ENCODE data around the gene RPTOR.

Gene RPTOR

GRCh38 chr17:80774643-80775281 lies 230.1 kb downstream of the RPTOR start:
- Histone ChIP-seq H2BK15ac (ENCODE audit: low read length) (no peak overlapping the region), H3K4me1 (ENCODE audit: control insufficient read depth in 2 of 2, insufficient read depth in 1 of 2, low read depth in 1 of 2, low read length in 2 of 2) (peaks cover 0 to 2% of the 10 kb centered on the region in 2 donors), H3K18ac (ENCODE audit: low read length) (peak overlapping the region; percentile 27), H3K9ac (ENCODE audit: low read depth, low read length, poor library complexity) (no peak overlapping the region), H2AFZ (ENCODE audit: low read length) (no peak overlapping the region), H3K27me3 (ENCODE audit: control insufficient read depth in 3 of 3, insufficient read depth in 3 of 3, low read depth in 1 of 3, low read length in 3 of 3) (no peaks in the 10 kb centered on the region), H3K79me1 (ENCODE audit: low read depth, low read length) (no peaks in the 10 kb centered on the region), H2BK5ac (ENCODE audit: low read length) (no peak overlapping the region), H3K4me2 (ENCODE audit: insufficient read depth, low read length, poor library complexity, severe bottlenecking) (no peak overlapping the region), H2AK5ac (ENCODE audit: low read depth, low read length) (no peak overlapping the region), H4K91ac (ENCODE audit: low read depth, low read length, poor library complexity) (no peak overlapping the region), H3K36me3 (replicated peaks in 1 of 2; ENCODE audit: control insufficient read depth in 2 of 2, insufficient read depth in 2 of 2, low read length in 2 of 2) (peaks cover 0 to 5% of the 10 kb centered on the region in 2 donors), H3K27ac (replicated peaks; ENCODE audit: low read length) (no peak overlapping the region), H2BK12ac (ENCODE audit: low read length) (no peak overlapping the region), H3K23ac (ENCODE audit: low read depth, low read length, poor library complexity) (peak overlapping the region; percentile 34), H2BK120ac (ENCODE audit: low read depth, low read length) (no peak overlapping the region), H3K14ac (ENCODE audit: low read length) (no peak overlapping the region), H4K8ac (ENCODE audit: low read depth, low read length) (no peak overlapping the region), H3K4ac (ENCODE audit: low read length) (no peak overlapping the region), H3K4me3 (ENCODE audit: low read length in 2 of 2) (no peak overlapping the region), H3K9me3 (replicated peaks in 1 of 2; ENCODE audit: control insufficient read depth in 2 of 2, insufficient read depth in 1 of 2, low read depth in 1 of 2, low read length in 2 of 2) (no peaks in the 10 kb centered on the region)
- WGBS, 2 donors (ENCODE audit: extremely low coverage in 2 of 2, insufficient read length in 2 of 2, insufficient replicate concordance in 1 of 2), result no CpG with 5 or more reads among the region's 21 CpGs
- DNase-seq (ENCODE audit: low spot score), result no peak

- no peak overlapping the region for H3K14ac ChIP-seq (ENCODE audit: low read length)
- no peak overlapping the region for H2AK5ac ChIP-seq (ENCODE audit: low read depth, low read length)
- H3K27me3 ChIP-seq (ENCODE audit: control insufficient read depth in 3 of 3, insufficient read depth in 3 of 3, low read depth in 1 of 3, low read length in 3 of 3), result no peaks in the 10 kb centered on the region
- no peak overlapping the region for H2BK5ac ChIP-seq (ENCODE audit: low read length)
- H3K4me3 ChIP-seq (ENCODE audit: low read length in 2 of 2), result no peak overlapping the region
- H2AFZ ChIP-seq (ENCODE audit: low read length), result no peak overlapping the region
- H2BK12ac ChIP-seq (ENCODE audit: low read length), result no peak overlapping the region
- H3K27ac ChIP-seq (replicated peaks; ENCODE audit: low read length), result no peak overlapping the region
- H3K36me3 ChIP-seq (replicated peaks in 1 of 2; ENCODE audit: control insufficient read depth in 2 of 2, insufficient read depth in 2 of 2, low read length in 2 of 2), result peaks cover 0 to 5% of the 10 kb centered on the region in 2 donors
- no peak for DNase-seq (ENCODE audit: low spot score)
- WGBS, 2 donors (ENCODE audit: extremely low coverage in 2 of 2, insufficient read length in 2 of 2, insufficient replicate concordance in 1 of 2), result no CpG with 5 or more reads among the region's 2 CpGs
- H3K79me1 ChIP-seq (ENCODE audit: low read depth, low read length), result no peaks in the 10 kb centered on the region
- no peak overlapping the region for H4K91ac ChIP-seq (ENCODE audit: low read depth, low read length, poor library complexity)
- H4K8ac ChIP-seq (ENCODE audit: low read depth, low read length), result no peak overlapping the region
- H2BK120ac ChIP-seq (ENCODE audit: low read depth, low read length), result no peak overlapping the region
- no peak overlapping the region for H3K18ac ChIP-seq (ENCODE audit: low read length)
- H3K4me2 ChIP-seq (ENCODE audit: insufficient read depth, low read length, poor library complexity, severe bottlenecking), result no peak overlapping the region
- H3K4ac ChIP-seq (ENCODE audit: low read length), result no peak overlapping the region
- no peak overlapping the region for H3K23ac ChIP-seq (ENCODE audit: low read depth, low read length, poor library complexity)
- no peak overlapping the region for H3K9ac ChIP-seq (ENCODE audit: low read depth, low read length, poor library complexity)
- H3K4me1 ChIP-seq (ENCODE audit: control insufficient read depth in 2 of 2, insufficient read depth in 1 of 2, low read depth in 1 of 2, low read length in 2 of 2), result peaks cover 3% of the 10 kb centered on the region in 2 donors
- H2BK15ac ChIP-seq (ENCODE audit: low read length), result no peak overlapping the region
- no peaks in the 10 kb centered on the region for H3K9me3 ChIP-seq (replicated peaks in 1 of 2; ENCODE audit: control insufficient read depth in 2 of 2, insufficient read depth in 1 of 2, low read depth in 1 of 2, low read length in 2 of 2)
These were observed 231.2 kb downstream of the RPTOR start for GRCh38 chr17:80775863-80776262.

GRCh38 chr17:80777274-80777673 lies 232.6 kb downstream of the RPTOR start:
- Histone ChIP-seq H3K27ac (replicated peaks; ENCODE audit: low read length) (no peak overlapping the region), H3K36me3 (replicated peaks in 1 of 2; ENCODE audit: control insufficient read depth in 2 of 2, insufficient read depth in 2 of 2, low read length in 2 of 2) (peaks cover 0 to 5% of the 10 kb centered on the region in 2 donors), H2BK120ac (ENCODE audit: low read depth, low read length) (no peak overlapping the region), H3K9ac (ENCODE audit: low read depth, low read length, poor library complexity) (no peak overlapping the region), H3K4me3 (ENCODE audit: low read length in 2 of 2) (no peak overlapping the region), H3K4ac (ENCODE audit: low read length) (no peak overlapping the region), H3K23ac (ENCODE audit: low read depth, low read length, poor library complexity) (no peak overlapping the region), H3K14ac (ENCODE audit: low read length) (no peak overlapping the region), H3K4me1 (ENCODE audit: control insufficient read depth in 2 of 2, insufficient read depth in 1 of 2, low read depth in 1 of 2, low read length in 2 of 2) (peaks cover 3% of the 10 kb centered on the region in 2 donors), H4K8ac (ENCODE audit: low read depth, low read length) (no peak overlapping the region), H3K18ac (ENCODE audit: low read length) (no peak overlapping the region), H2AFZ (ENCODE audit: low read length) (no peak overlapping the region), H2AK5ac (ENCODE audit: low read depth, low read length) (no peak overlapping the region), H3K4me2 (ENCODE audit: insufficient read depth, low read length, poor library complexity, severe bottlenecking) (no peak overlapping the region), H2BK5ac (ENCODE audit: low read length) (no peak overlapping the region), H3K79me1 (ENCODE audit: low read depth, low read length) (no peaks in the 10 kb centered on the region), H2BK15ac (ENCODE audit: low read length) (no peak overlapping the region), H4K91ac (ENCODE audit: low read depth, low read length, poor library complexity) (no peak overlapping the region), H3K27me3 (ENCODE audit: control insufficient read depth in 3 of 3, insufficient read depth in 3 of 3, low read depth in 1 of 3, low read length in 3 of 3) (no peaks in the 10 kb centered on the region), H2BK12ac (ENCODE audit: low read length) (no peak overlapping the region), H3K9me3 (replicated peaks in 1 of 2; ENCODE audit: control insufficient read depth in 2 of 2, insufficient read depth in 1 of 2, low read depth in 1 of 2, low read length in 2 of 2) (no peaks in the 10 kb centered on the region)
- WGBS, 2 donors (ENCODE audit: extremely low coverage in 2 of 2, insufficient read length in 2 of 2, insufficient replicate concordance in 1 of 2), result no CpG with 5 or more reads among the region's 6 CpGs
- no peak for DNase-seq (ENCODE audit: low spot score)

- no peak for DNase-seq (ENCODE audit: low spot score)
- H3K4me1 ChIP-seq (ENCODE audit: control insufficient read depth in 2 of 2, insufficient read depth in 1 of 2, low read depth in 1 of 2, low read length in 2 of 2), result peaks cover 6 to 10% of the 10 kb centered on the region in 2 donors
These were observed 234.1 kb downstream of the RPTOR start for GRCh38 chr17:80778716-80779115.

More at GRCh38 chr17:80778716-80779115, 234.1 kb downstream of the RPTOR start:
- no peak overlapping the region for H2BK15ac ChIP-seq (ENCODE audit: low read length)
- no peak overlapping the region for H4K91ac ChIP-seq (ENCODE audit: low read depth, low read length, poor library complexity)
- no peak overlapping the region for H3K27ac ChIP-seq (replicated peaks; ENCODE audit: low read length)
- H2BK120ac ChIP-seq (ENCODE audit: low read depth, low read length), result no peak overlapping the region
- H2AK5ac ChIP-seq (ENCODE audit: low read depth, low read length), result no peak overlapping the region
- H2AFZ ChIP-seq (ENCODE audit: low read length), result no peak overlapping the region
- no peak overlapping the region for H4K8ac ChIP-seq (ENCODE audit: low read depth, low read length)
- H3K9me3 ChIP-seq (replicated peaks in 1 of 2; ENCODE audit: control insufficient read depth in 2 of 2, insufficient read depth in 1 of 2, low read depth in 1 of 2, low read length in 2 of 2), result no peaks in the 10 kb centered on the region
- no peaks in the 10 kb centered on the region for H3K79me1 ChIP-seq (ENCODE audit: low read depth, low read length)
- peaks cover 0 to 5% of the 10 kb centered on the region in 2 donors for H3K36me3 ChIP-seq (replicated peaks in 1 of 2; ENCODE audit: control insufficient read depth in 2 of 2, insufficient read depth in 2 of 2, low read length in 2 of 2)
- H3K23ac ChIP-seq (ENCODE audit: low read depth, low read length, poor library complexity), result no peak overlapping the region
- no peak overlapping the region for H3K14ac ChIP-seq (ENCODE audit: low read length)
- no peaks in the 10 kb centered on the region for H3K27me3 ChIP-seq (ENCODE audit: control insufficient read depth in 3 of 3, insufficient read depth in 3 of 3, low read depth in 1 of 3, low read length in 3 of 3)
- H3K4ac ChIP-seq (ENCODE audit: low read length), result no peak overlapping the region
- no CpG with 5 or more reads among the region's 13 CpGs for WGBS, 2 donors (ENCODE audit: extremely low coverage in 2 of 2, insufficient read length in 2 of 2, insufficient replicate concordance in 1 of 2)
- H3K9ac ChIP-seq (ENCODE audit: low read depth, low read length, poor library complexity), result no peak overlapping the region
- no peak overlapping the region for H2BK12ac ChIP-seq (ENCODE audit: low read length)
- no peak overlapping the region for H2BK5ac ChIP-seq (ENCODE audit: low read length)
- no peak overlapping the region for H3K18ac ChIP-seq (ENCODE audit: low read length)
- no peak overlapping the region for H3K4me2 ChIP-seq (ENCODE audit: insufficient read depth, low read length, poor library complexity, severe bottlenecking)
- H3K4me3 ChIP-seq (ENCODE audit: low read length in 2 of 2), result no peak overlapping the region

All from neuronal stem cell (in vitro differentiated cells).